Measurements from ENCODE around the gene CASZ1. TPM values are rescaled to one million over a fixed set of nuclear protein-coding genes. Genes with fewer than 3 reads are reported as not detected.

The CASZ1 gene
- total RNA-seq, 1 donor from 2014 or later = 4.0 TPM

- Histone ChIP-seq H3K9me3 (ENCODE audit: insufficient read depth, low read depth, low read length) (no peaks in the 10 kb centered on the region), H3K79me2 (ENCODE audit: insufficient read depth, low read length) (no peaks in the 10 kb centered on the region), H3K4me3 (ENCODE audit: insufficient read depth, low read depth, low read length) (no peak overlapping the region), H3K4me2 (ENCODE audit: low read length) (no peak overlapping the region), H2AFZ (ENCODE audit: low read depth, low read length) (no peak overlapping the region), H3K4me1 (ENCODE audit: insufficient read depth, low read length) (no peaks in the 10 kb centered on the region), H3K27me3 (ENCODE audit: insufficient read depth, low read length) (peaks cover 11% of the 10 kb centered on the region), H3K27ac (ENCODE audit: low read depth, low read length) (no peak overlapping the region), H3K36me3 (ENCODE audit: insufficient read depth, low read length) (no peaks in the 10 kb centered on the region), H3K9ac (ENCODE audit: low read length) (no peak overlapping the region), H4K20me1 (ENCODE audit: insufficient read depth, low read length) (no peaks in the 10 kb centered on the region)
- no peak overlapping the region for H3K4me3 Mint-ChIP-seq (ENCODE audit: unreplicated experiment)
- H3K4me1 Mint-ChIP-seq (ENCODE audit: low read depth, unreplicated experiment) = no peaks in the 10 kb centered on the region
- FAIRE-seq = no peak
- no peak for DNase-seq (ENCODE audit: low read depth)
- no peak for TF ChIP-seq CTCF (IDR thresholded peaks at IDR 0.05; ENCODE audit: insufficient read depth, low read depth, low read length)
- no peak for TF ChIP-seq EZH2 (IDR thresholded peaks at IDR 0.05; ENCODE audit: insufficient read depth, low read length)
- H3K27me3 Mint-ChIP-seq (ENCODE audit: low read depth, unreplicated experiment) = peaks cover 30% of the 10 kb centered on the region
- peaks cover 2% of the 10 kb centered on the region for H3K36me3 Mint-ChIP-seq (ENCODE audit: low read depth, unreplicated experiment)
- H3K9me3 Mint-ChIP-seq (ENCODE audit: unreplicated experiment) = peaks cover 2% of the 10 kb centered on the region
- peak overlapping the region; percentile 87 for H3K27ac Mint-ChIP-seq (ENCODE audit: unreplicated experiment)
These were observed 56.3 kb downstream of the CASZ1 start for GRCh38 chr1:10740123-10740522.

GRCh38 chr1:10739589-10739988 is 56.9 kb downstream of the CASZ1 start:
- H3K27me3 ChIP-seq (ENCODE audit: insufficient read depth, low read length) = peaks cover 17% of the 10 kb centered on the region
- FAIRE-seq = no peak
- H3K27ac ChIP-seq (ENCODE audit: low read depth, low read length) = no peak overlapping the region
- H3K9ac ChIP-seq (ENCODE audit: low read length) = no peak overlapping the region
- no peak for DNase-seq (ENCODE audit: low read depth)
- no peak overlapping the region for H3K4me3 ChIP-seq (ENCODE audit: insufficient read depth, low read depth, low read length)
- H3K4me3 Mint-ChIP-seq (ENCODE audit: unreplicated experiment) = no peak overlapping the region
- no peaks in the 10 kb centered on the region for H3K36me3 ChIP-seq (ENCODE audit: insufficient read depth, low read length)
- H4K20me1 ChIP-seq (ENCODE audit: insufficient read depth, low read length) = no peaks in the 10 kb centered on the region
- peak overlapping the region; percentile 18 for H3K27ac Mint-ChIP-seq (ENCODE audit: unreplicated experiment)
- H3K4me2 ChIP-seq (ENCODE audit: low read length) = no peak overlapping the region
- H3K4me1 Mint-ChIP-seq (ENCODE audit: low read depth, unreplicated experiment) = no peaks in the 10 kb centered on the region
- no peak overlapping the region for H2AFZ ChIP-seq (ENCODE audit: low read depth, low read length)
- H3K36me3 Mint-ChIP-seq (ENCODE audit: low read depth, unreplicated experiment) = peaks cover 2% of the 10 kb centered on the region
- H3K9me3 Mint-ChIP-seq (ENCODE audit: unreplicated experiment) = peaks cover 2% of the 10 kb centered on the region
- no peaks in the 10 kb centered on the region for H3K9me3 ChIP-seq (ENCODE audit: insufficient read depth, low read depth, low read length)
- peaks cover 30% of the 10 kb centered on the region for H3K27me3 Mint-ChIP-seq (ENCODE audit: low read depth, unreplicated experiment)
- no peak for TF ChIP-seq EZH2 (IDR thresholded peaks at IDR 0.05; ENCODE audit: insufficient read depth, low read length)
- TF ChIP-seq CTCF (IDR thresholded peaks at IDR 0.05; ENCODE audit: insufficient read depth, low read depth, low read length) = no peak
- H3K79me2 ChIP-seq (ENCODE audit: insufficient read depth, low read length) = no peaks in the 10 kb centered on the region
- H3K4me1 ChIP-seq (ENCODE audit: insufficient read depth, low read length) = no peaks in the 10 kb centered on the region

GRCh38 chr1:10738061-10739058 is 58.1 kb downstream of the CASZ1 start:
- Histone ChIP-seq H3K9ac (ENCODE audit: low read length) (no peak overlapping the region), H3K79me2 (ENCODE audit: insufficient read depth, low read length) (no peaks in the 10 kb centered on the region), H3K4me1 (ENCODE audit: insufficient read depth, low read length) (no peaks in the 10 kb centered on the region), H2AFZ (ENCODE audit: low read depth, low read length) (no peak overlapping the region), H3K27ac (ENCODE audit: low read depth, low read length) (no peak overlapping the region), H3K27me3 (ENCODE audit: insufficient read depth, low read length) (peaks cover 25% of the 10 kb centered on the region), H3K9me3 (ENCODE audit: insufficient read depth, low read depth, low read length) (no peaks in the 10 kb centered on the region), H3K4me2 (ENCODE audit: low read length) (no peak overlapping the region), H3K36me3 (ENCODE audit: insufficient read depth, low read length) (no peaks in the 10 kb centered on the region), H4K20me1 (ENCODE audit: insufficient read depth, low read length) (no peaks in the 10 kb centered on the region), H3K4me3 (ENCODE audit: insufficient read depth, low read depth, low read length) (no peak overlapping the region)
- FAIRE-seq = no peak
- Mint-ChIP-seq H3K4me1 (ENCODE audit: low read depth, unreplicated experiment) (no peaks in the 10 kb centered on the region), H3K36me3 (ENCODE audit: low read depth, unreplicated experiment) (peaks cover 2% of the 10 kb centered on the region), H3K9me3 (ENCODE audit: unreplicated experiment) (peaks cover 2% of the 10 kb centered on the region), H3K4me3 (ENCODE audit: unreplicated experiment) (no peak overlapping the region), H3K27ac (ENCODE audit: unreplicated experiment) (no peak overlapping the region), H3K27me3 (ENCODE audit: low read depth, unreplicated experiment) (peaks cover 36% of the 10 kb centered on the region)
- TF ChIP-seq CTCF (IDR thresholded peaks at IDR 0.05; ENCODE audit: insufficient read depth, low read depth, low read length) (no peak), EZH2 (IDR thresholded peaks at IDR 0.05; ENCODE audit: insufficient read depth, low read length) (no peak)
- DNase-seq (ENCODE audit: low read depth) = no peak
